Measurements from ENCODE around the gene GALNTL6.
"Not testable (repeated sequence)": the region's sequence is repeated elsewhere in the genome, so short reads cannot be mapped to it uniquely, and the experiment has no call there.

The GALNTL6 gene

GRCh38 chr4:172411149-172411548 lies 597.9 kb downstream of the GALNTL6 start:
- DNase-seq = no peak

DNA sequence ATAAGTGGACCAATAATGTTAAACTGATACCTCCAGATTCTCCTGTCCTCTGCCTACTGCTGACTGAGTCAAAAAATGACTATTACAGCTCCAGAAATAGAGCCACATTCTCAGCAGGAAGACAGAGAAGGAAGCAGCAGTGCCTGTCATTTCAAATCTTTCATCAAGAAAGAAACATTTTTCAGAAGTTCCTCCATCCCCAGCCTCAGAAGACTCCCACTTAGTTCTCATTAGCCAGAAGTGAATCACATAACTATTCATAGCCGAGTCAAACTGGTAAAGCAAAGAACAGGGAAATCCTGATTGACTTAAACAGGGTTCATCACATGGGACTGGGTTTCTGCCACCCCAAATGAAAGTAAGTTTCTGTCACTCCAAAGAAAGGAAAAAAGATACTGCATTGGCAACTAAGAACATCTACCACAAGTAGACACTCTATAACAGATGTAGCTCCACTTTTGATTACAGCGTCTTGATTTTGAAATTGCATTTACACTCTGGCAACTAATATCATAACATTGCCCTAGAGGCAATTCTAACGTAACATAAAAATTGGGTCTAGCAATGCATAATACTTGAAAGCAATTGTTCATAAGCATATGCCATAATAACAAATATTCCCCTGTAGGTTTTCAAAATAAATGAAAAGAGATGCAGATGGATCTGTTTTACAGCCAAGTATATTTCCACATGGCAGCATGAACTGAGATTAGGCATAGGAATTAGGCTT lies 599.8 kb downstream of the GALNTL6 start:
- no peak for DNase-seq

DNA sequence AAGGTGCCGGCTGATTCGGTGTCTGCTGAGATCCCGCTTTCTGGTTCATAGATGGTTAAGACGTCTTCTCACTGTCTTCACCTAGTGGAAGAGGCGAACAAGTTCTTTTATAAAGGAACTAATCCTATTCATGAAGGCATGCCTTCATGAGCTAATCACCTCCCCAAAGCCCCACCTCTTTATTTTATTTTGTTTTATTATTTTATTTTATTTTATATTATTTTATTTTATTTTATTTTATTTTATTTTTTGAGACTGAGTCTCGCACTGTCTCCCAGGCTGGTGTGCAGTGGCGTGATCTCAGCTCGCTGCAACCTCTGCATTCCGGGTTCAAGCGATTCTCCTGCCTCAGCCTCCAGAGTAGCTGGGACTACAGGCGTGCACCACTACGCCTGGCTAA lies 615.8 kb downstream of the GALNTL6 start:
- not testable (repeated sequence) for DNase-seq

GRCh38 chr4:172480471-172480870 lies 667.3 kb downstream of the GALNTL6 start:
- no peak for DNase-seq

DNA sequence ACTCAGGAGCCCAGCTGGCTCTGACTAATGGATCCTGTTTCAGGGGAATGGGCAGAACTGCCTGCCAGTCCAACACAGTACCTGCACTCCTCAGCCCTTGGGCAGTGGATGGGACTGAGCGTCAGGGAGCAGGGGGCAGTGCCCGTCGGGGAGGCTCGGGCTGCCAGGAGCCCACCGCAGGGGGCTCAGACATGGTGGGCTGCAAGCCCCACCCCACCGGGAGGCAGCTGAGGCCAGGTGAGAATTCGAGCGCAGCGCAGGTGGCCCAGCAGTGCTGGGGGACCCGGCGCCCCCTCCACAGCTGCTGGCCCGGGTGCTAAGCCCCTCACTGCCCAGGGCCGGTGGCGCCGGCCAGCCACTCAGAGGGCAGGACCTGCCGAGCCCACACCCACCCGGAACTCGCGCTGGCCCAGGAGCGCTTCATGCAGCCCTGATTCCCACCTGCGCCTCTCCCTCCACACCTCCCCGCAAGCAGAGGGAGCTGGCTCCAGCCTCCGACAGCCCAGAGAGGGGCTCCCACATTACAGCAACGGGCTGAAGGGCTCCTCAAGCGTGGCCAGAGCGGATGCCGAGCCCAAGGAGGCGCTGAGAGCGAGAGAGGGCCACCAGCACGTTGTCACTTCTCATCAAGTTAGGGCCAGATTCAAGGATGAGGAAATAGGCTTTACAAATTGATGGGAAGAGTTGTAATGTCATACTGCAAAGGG lies 668.8 kb downstream of the GALNTL6 start:
- DNase-seq = no peak

DNA sequence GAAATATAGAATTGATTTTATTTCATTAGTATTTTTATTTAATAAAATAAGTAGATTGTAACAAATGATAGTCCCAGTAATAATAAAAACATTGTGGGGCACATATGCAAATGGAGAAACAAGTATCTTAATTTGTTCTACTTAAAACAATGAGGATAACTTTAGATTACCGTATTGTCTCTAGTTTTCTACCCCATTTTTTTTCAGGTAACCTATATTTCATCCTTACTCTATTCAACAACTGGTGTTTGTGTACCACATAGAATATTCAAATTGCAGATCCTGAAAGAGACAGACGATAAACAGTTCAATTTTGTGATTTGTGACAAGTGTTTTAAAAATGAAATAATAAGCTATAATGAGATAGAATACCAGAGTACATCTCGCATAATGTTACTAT lies 671.8 kb downstream of the GALNTL6 start:
- no peak for DNase-seq

DNA sequence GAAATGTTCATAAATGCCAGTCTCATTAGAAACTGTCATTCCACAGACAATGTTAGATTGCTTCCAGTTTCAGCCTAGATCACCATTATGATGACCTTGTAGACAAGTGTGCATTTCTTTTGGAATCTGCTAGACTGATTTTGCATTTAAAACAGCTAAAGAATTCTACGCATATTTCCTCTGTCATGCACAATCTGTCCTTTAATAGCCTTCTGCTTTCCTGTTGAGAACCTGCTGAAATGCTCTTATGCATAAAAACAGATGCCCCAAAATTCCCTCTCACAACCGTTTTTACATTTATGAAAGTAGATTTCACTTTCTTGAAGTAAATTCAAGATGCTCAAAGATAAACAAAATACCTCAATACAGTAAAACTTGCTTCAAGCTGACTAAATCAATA lies 673.3 kb downstream of the GALNTL6 start:
- DNase-seq = no peak

DNA sequence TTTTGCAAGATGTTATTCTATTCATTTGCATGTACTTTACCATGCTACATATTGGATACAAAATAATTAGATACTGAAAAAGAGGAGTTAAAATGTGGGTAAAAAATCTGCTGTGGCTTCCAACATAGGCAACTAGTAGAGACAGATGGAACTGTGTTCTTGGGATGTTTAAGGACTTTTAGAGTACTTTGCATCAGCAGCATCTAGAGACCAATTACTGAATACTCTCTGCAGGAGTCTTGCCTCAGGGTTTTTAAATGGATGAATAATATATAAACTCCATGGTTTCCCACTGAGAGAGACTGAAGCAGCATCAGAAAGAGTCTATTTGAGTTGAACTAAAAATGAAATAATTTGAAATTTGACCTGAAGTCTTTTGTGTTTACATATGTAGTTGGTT lies 676.7 kb downstream of the GALNTL6 start:
- DNase-seq = no peak

- no peak for DNase-seq
These were observed 682.6 kb downstream of the GALNTL6 start for GRCh38 chr4:172495769-172496168.

GRCh38 chr4:172497321-172497720 lies 684.1 kb downstream of the GALNTL6 start:
- no peak for DNase-seq

- DNase-seq = no peak
These were observed 700.8 kb downstream of the GALNTL6 start for GRCh38 chr4:172514011-172514410.

GRCh38 chr4:172514801-172515200 lies 701.6 kb downstream of the GALNTL6 start:
- DNase-seq = no peak

DNA sequence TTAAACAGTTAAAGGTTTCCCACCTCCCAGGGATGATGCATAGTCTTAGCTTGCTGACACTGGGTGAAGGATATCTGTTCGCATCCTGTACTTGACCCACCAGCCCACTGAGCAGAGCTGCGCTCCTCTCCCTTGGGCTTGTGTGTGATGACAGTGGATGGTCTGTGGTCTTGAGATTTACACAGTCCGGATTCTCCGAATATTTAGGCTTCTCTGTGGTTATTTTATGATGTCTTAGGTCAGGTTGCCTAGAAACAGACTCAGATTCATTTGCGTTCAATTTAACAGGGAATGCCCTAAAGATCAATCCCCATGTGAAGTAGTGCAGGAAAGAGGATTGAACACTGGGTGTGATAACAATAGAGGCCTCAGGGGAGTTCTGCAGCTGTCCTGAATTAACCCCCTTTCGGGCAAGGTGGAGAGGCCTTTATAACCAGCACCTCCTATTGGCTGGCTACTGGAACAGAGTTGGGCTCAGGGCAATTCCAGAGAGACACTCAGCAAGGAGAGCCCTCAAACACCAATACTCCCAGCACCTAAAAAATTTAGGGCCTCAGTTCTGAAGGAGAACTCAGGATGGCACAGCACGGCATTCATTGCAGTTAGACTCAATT lies 702.2 kb downstream of the GALNTL6 start:
- no peak for DNase-seq

- no peak for DNase-seq
These were observed 704.2 kb downstream of the GALNTL6 start for GRCh38 chr4:172517391-172517790.

GRCh38 chr4:172521248-172521647 lies 708.0 kb downstream of the GALNTL6 start:
- DNase-seq = no peak

- DNase-seq = no peak
These were observed 708.5 kb downstream of the GALNTL6 start for GRCh38 chr4:172521680-172522079.

DNA sequence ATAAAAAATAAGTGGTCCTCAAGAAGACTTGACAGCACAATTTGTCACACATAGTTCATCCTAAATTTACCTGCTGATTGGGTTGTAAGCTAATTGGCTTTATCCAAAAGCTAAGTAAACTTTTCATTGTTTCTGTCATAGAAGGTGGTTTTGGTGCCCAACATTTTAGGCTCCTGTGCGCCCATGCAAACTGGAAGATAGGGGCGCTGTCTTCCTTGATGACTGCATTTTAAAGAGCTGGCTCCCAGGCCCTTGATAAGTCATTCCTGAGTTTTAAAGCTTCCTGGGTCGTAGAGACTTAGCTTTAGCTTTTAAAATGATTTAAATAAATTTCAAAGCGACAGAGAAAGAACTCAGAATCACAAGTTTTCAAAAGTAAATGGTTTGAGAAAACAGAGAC lies 730.0 kb downstream of the GALNTL6 start:
- DNase-seq = no peak

DNA sequence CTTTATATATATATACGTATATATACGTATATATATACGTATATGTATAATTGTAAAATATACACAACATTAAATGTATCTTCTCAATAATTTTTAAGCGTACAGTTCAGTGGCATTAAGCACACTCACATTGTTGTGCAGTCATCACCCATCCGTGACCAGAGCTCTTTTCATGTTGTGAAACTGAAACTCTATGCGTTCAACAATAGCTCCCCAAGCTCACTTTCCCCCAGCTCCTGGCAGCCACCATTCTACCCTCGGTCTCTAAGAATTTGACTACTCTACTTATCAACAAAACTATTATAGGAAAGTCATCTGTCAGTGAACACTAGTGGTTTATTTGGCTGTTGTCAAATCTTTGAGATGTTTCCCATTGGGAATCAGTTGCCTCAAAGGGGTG lies 733.6 kb downstream of the GALNTL6 start:
- no peak for DNase-seq

DNA sequence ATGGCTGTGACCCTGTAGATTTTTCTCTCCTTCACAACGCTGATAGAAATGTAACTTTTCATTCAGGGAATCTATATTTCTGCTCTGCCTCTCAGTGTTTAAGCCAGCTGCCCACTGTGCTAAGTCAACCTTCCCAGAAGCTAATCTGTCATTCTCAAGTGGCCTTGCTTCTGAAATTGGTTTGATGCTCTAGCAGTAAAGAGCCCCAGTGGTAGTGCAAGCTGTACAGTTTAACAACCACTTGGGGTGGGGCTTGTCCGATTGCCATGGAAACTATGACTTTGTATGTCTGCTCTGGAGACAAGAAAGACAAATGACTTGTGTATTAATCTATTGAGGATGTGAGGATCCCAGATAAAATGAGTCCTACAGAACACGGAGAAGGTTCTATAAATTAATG lies 734.5 kb downstream of the GALNTL6 start:
- no peak for DNase-seq

DNA sequence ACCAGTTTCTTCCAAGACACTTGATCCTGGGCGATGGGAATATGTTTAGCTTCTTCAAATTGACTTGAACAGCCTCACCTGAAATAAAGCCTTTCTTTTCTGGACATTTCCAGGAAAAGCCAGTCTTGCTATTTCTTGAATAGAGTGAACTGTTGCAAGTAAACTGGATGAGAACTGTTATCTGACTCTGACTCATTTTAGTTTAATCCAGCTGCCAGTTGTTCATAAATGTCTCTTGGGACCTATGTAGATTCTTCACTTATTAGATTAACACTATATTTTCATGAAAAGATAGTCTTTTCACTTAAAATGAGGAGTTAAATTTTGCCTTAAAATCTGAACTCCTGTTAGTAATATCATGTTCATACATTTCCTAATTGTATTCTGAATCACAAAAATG lies 740.0 kb downstream of the GALNTL6 start:
- no peak for DNase-seq

DNA sequence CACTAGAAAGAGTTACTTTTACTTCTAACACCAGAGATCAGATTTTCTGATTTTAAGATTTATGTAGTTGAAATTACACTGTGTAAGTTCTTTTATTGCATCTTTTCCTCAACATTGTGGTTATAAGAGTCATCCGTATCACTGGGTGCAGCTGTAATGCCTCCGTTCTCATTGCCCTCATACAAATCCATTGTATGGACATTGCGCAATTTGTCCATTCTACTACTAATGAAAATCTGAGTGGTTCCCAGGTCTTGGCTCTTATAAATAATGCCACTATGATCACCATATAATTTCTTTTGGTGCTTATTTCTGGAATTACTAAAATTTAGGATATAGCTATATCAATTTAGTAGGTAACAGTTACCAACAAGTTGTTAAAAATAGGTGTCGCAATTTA lies 741.4 kb downstream of the GALNTL6 start:
- DNase-seq = no peak

- DNase-seq = no peak
These were observed 742.5 kb downstream of the GALNTL6 start for GRCh38 chr4:172555725-172556124.

DNA sequence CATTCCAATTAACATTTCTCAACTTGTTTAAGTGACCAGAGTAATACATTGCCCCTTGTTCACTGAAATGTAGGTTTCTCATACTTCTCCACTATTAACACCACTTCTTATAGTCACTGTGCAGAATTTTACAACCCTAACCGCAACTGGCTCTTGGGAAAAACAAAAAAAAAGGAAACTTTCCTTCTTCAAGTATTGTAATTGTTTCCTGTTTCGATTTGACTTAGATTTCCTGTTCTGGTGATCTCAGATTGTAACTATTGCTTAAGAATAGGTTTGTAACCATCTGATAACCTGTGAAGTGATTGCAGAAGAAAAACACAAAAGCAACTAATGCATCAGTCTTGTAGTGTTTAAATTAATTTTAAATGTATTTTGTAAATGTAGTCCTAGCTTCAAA lies 760.7 kb downstream of the GALNTL6 start:
- DNase-seq = peak in 1 of 2 experiments; percentile 11

- DNase-seq = no peak
These were observed 765.5 kb downstream of the GALNTL6 start for GRCh38 chr4:172578712-172579111.

All from AML-193 (cell line).